Ascending aorta (tissue), 2 donors: Measurements from ENCODE around the gene CRACR2A. TPM values are rescaled to one million over a fixed set of nuclear protein-coding genes. Genes with fewer than 3 reads are reported as not detected.

Experiments used
- DNase-seq, 2 donors: peaks; one replicate each; pipeline ENCODE4 v3.0.0-alpha.2; 2019; ENCODE audit warnings: low spot score in 2 of 2
- H3K27ac ChIP-seq, 2 donors: fragments of 200-600 bp; sonication (generic); one replicate each; pipeline ENCODE4 v1.5.1; 2016 to 2017; ENCODE audit warnings: mild to moderate bottlenecking in 1 of 2
- H3K27me3 ChIP-seq: fragments of 200-600 bp; sonication (generic); one replicate; pipeline ENCODE4 v1.5.1; 2017
- H3K36me3 ChIP-seq, 2 donors: fragments of 200-600 bp; sonication (generic); one replicate each; pipeline ENCODE4 v1.5.1; 2016
- H3K4me1 ChIP-seq, 2 donors: fragments of 200-600 bp; sonication (generic); one replicate each; pipeline ENCODE4 v1.5.1; 2016 to 2017; ENCODE audit warnings: mild to moderate bottlenecking in 1 of 2
- H3K4me3 ChIP-seq, 2 donors: fragments of 200-600 bp; sonication (generic); one replicate each; pipeline ENCODE4 v1.5.1; 2016 to 2017; ENCODE audit warnings: mild to moderate bottlenecking in 1 of 2
- H3K9me3 ChIP-seq, 2 donors: fragments of 200-600 bp; sonication (generic); one replicate each; pipeline ENCODE4 v1.5.1; 2016
- intact Hi-C: fragments of 100-400 bp; cut with DNase I; formaldehyde crosslinking; loops from one replicate; pipeline ENCODE4 v1.15.1; 2023
- total RNA-seq: library from RNA; depleted of rRNA; stranded (reverse); fragments of >200 nt; gene quantifications from one replicate; pipeline ENCODE4 v1.1.0, GENCODE V29; 2016
- TF ChIP-seq, protein P1 (sequence below), 3 experiments: fragments of 200-600 bp in 2 of 3; fragments of 450-650 bp in 1 of 3; sonication (generic) in 2 of 3; IDR thresholded peaks; one replicate each; pipeline ENCODE4 v1.5.1; 2016 to 2019; ENCODE audit warnings: antibody characterized with exemption in 3 of 3, mild to moderate bottlenecking in 1 of 3, moderate library complexity in 1 of 3

Gene CRACR2A
- total RNA-seq, 1 donor from 2014 or later: 0.53 TPM

DNA sequence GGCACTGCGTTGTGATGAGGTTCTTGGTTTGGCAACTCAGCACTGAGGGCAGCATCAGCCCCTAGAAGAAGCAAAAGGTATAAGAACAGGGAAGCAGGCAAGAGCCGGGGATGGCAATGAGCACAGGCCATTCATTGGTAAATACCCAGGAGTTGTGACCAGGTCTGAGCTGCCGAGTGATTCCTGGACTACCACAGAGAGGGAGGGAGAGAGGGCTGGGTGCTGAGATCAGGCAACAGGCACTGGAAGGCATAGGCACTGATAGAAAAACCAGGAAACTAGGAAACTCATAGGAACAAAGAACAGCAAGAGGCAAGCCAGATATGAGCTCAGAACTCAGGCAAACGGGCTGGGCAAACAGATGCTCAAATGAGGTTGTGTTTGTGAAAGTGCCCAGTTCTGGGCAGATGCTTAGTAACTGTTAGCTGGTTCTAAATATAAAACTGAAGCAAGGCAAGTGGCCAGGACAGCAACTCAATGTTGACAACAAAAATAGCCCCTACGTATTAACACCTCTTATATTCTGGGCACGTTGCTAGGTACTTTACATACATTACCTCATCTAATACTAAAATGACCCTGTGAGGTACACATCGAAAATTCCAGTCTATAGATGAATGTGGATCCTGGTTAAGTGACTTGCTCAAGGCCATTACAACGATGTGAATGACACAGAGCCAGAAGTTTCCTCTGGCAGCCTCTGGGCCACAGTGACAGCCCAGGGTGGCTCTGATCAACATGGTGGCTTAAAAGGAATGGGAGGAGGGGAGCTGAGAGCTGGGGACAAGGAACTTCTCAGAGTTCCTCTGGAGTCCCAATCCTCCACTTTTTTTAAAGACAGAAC, 140.8 kb downstream of the CRACR2A start:
- H3K27me3 ChIP-seq: no peaks in the 10 kb centered on the region
- peaks cover 0 to 6% of the 10 kb centered on the region in 2 donors for H3K4me1 ChIP-seq
- H3K9me3 ChIP-seq: no peaks in the 10 kb centered on the region
- DNase-seq: no peak
- H3K36me3 ChIP-seq: no peaks in the 10 kb centered on the region
- TF ChIP-seq, protein P1, sequence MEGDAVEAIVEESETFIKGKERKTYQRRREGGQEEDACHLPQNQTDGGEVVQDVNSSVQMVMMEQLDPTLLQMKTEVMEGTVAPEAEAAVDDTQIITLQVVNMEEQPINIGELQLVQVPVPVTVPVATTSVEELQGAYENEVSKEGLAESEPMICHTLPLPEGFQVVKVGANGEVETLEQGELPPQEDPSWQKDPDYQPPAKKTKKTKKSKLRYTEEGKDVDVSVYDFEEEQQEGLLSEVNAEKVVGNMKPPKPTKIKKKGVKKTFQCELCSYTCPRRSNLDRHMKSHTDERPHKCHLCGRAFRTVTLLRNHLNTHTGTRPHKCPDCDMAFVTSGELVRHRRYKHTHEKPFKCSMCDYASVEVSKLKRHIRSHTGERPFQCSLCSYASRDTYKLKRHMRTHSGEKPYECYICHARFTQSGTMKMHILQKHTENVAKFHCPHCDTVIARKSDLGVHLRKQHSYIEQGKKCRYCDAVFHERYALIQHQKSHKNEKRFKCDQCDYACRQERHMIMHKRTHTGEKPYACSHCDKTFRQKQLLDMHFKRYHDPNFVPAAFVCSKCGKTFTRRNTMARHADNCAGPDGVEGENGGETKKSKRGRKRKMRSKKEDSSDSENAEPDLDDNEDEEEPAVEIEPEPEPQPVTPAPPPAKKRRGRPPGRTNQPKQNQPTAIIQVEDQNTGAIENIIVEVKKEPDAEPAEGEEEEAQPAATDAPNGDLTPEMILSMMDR (IDR thresholded peaks at IDR 0.05): no peak
- peak overlapping the region in 1 of 2 donors; percentile 54 for H3K27ac ChIP-seq
- intact Hi-C loops: no loop called here
- no peak overlapping the region for H3K4me3 ChIP-seq

DNA sequence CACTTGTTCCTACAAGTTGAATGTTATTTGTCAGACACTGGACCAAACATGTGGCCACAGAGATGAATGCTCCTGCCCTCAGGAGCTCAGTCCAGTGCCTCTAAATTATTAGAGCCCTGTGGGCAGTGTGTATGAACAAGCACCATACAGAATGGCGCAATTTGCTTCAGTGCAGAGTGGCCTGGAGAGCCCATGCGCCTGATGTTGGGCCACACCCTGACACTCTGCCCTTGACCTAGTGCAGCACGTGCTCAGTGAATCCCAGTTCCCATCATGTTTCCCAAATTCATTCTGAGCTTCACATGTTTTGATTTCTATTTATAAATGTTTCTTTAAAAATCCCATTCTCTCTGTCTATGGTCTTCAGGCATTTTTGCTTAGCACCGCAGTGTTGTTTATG, 145.1 kb downstream of the CRACR2A start:
- Histone ChIP-seq H3K9me3 (no peaks in the 10 kb centered on the region), H3K36me3 (no peaks in the 10 kb centered on the region), H3K4me3 (no peak overlapping the region), H3K27me3 (no peaks in the 10 kb centered on the region), H3K27ac (no peak overlapping the region), H3K4me1 (peaks cover 0 to 10% of the 10 kb centered on the region in 2 donors)
- intact Hi-C loops: no loop called here
- TF ChIP-seq, protein P1 (IDR thresholded peaks at IDR 0.05): no peak
- DNase-seq: no peak

DNA sequence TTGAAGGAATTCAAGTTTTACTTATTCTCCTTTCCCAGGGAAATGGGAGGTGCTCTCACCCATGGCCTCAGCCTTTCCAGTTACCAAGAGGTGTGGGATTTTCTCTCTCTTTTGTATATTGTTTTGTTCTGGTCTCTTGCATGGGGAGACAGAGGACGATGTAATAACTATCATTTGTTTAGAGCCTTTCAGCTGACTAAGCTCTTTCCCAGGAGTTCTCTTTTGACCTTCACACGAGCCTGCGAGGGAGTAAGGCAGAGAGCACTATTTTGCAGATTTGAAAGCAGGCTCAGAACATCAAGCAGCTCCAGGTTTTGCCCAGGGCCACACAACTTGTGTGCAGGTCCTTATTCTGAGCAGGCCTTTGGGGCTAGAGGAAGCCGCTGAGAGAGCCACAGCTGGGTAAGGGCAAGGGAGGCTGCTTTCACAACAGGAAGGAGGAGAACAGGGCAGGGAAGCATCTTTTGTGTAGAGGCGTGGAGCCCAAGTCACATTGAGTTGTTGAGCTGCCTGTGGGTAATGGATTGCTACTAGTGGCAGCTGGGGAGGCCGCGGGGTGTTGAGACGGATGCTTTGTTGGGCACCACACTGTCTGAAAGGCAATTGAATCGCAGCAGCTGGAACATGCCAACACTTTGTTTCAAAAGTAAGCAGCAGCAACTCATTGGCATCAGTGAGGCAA, 145.7 kb downstream of the CRACR2A start:
- H3K27me3 ChIP-seq: no peaks in the 10 kb centered on the region
- no peak for DNase-seq
- intact Hi-C loops: no loop called here
- no peaks in the 10 kb centered on the region for H3K9me3 ChIP-seq
- H3K36me3 ChIP-seq: no peaks in the 10 kb centered on the region
- H3K27ac ChIP-seq: no peak overlapping the region
- H3K4me3 ChIP-seq: no peak overlapping the region
- H3K4me1 ChIP-seq: peaks cover 0 to 10% of the 10 kb centered on the region in 2 donors
- TF ChIP-seq, protein P1 (IDR thresholded peaks at IDR 0.05): no peak

DNA sequence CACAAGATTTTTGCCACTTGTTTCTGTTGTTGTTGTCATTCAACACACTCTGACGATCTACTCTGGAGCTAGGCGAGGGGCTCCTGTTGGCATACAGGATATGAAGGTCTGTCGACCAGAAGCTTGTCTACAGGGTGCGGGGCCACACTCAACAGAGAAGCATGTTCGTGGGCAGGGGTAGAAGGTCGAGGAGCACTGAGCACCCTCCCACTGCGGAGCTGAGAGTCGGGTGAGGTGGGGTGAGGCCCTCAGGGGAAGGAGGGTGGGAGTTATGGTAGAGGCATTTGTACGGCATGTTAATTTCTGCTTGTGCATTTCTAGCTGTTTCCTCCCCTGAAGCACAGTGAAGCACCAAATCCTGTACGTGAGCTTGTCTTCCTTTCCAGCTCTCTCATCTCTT, 146.8 kb downstream of the CRACR2A start:
- TF ChIP-seq, protein P1 (IDR thresholded peaks at IDR 0.05): no peak
- no peak for DNase-seq
- no peak overlapping the region for H3K27ac ChIP-seq
- no peak overlapping the region for H3K4me3 ChIP-seq
- H3K27me3 ChIP-seq: no peaks in the 10 kb centered on the region
- intact Hi-C loops: no loop called here
- H3K4me1 ChIP-seq: peaks cover 0 to 4% of the 10 kb centered on the region in 2 donors
- H3K36me3 ChIP-seq: no peaks in the 10 kb centered on the region
- H3K9me3 ChIP-seq: no peaks in the 10 kb centered on the region

DNA sequence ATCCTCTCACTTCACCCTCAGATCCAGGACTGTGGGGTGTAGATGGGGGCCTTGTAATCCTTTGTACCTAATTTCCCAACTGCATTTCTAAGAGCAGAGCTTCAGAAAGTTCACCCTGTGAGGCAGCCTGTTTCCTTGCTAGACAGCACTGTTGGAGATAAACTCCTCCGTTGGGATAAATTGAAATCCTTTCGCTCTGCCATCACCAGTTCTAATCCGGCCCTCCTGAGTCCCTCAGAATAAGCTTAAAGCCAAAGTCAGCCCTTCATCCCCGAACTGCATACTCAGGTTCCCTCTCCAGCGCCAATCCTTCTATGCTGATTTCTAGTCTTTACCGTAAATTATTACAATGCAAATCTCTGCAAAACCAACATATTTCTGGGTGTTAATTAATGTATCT, 147.2 kb downstream of the CRACR2A start:
- DNase-seq: no peak
- no peaks in the 10 kb centered on the region for H3K36me3 ChIP-seq
- H3K27ac ChIP-seq: no peak overlapping the region
- peaks cover 0 to 4% of the 10 kb centered on the region in 2 donors for H3K4me1 ChIP-seq
- H3K4me3 ChIP-seq: no peak overlapping the region
- no peaks in the 10 kb centered on the region for H3K27me3 ChIP-seq
- intact Hi-C loops: no loop called here
- no peaks in the 10 kb centered on the region for H3K9me3 ChIP-seq
- TF ChIP-seq, protein P1 (IDR thresholded peaks at IDR 0.05): no peak
